Measurements from ENCODE around the gene CRNN.

Gene CRNN

DNA sequence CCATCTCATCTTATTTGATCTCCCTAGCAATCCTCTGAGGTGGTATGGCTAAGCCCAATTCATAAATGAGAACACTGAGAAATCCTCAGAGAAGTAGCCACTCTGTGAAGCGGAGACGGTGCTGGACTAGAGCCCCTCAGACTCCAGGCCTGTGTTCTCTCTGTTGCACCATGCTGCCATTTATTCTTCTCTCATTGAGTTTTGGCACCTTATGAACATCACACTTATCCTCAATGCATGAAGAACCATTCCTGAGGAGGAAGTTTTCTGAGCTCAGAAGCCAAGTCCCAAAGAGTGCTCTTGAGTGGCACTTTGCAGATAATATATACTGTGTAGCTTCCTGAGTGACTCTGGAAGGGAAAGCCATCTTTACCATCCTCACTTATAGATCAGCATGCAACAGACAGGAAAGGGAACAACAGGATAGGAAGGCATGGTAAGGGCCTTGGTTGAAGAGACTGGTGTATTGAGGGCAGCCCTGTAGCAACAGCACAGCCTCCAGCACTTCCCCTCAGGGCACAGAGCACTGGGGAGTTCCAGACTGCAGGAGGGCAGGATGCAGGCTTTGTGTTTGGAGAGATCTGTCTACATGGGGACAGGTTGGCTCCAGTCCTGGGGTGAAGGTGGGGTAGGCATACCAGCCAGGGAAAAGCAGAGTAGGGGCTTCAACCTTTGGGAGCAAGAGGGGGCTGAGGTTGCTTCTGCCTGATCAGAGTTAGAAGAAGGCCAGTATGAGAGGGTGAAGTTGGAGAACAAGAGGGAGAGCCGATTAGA is 1.6 kb upstream of the CRNN start:
- DNase-seq = no peak
- no peak overlapping the region for H3K56ac ChIP-seq (ENCODE audit: low read length)
- H3K4me3 ChIP-seq (ENCODE audit: low read length) = no peak overlapping the region
- no peak overlapping the region for H3K18ac ChIP-seq (ENCODE audit: low read length)
- no peak overlapping the region for H2AK5ac ChIP-seq (ENCODE audit: low read length)
- H3K27me3 ChIP-seq (ENCODE audit: insufficient read depth, low read length, poor library complexity) = no peaks in the 10 kb centered on the region
- no peaks in the 10 kb centered on the region for H3K36me3 ChIP-seq (ENCODE audit: control insufficient read depth, insufficient read depth, low read length)
- H2BK120ac ChIP-seq (ENCODE audit: low read depth, low read length) = no peak overlapping the region
- no CpG with 5 or more reads among the region's 3 CpGs for WGBS (ENCODE audit: extremely low coverage, insufficient coverage, low lambda C conversion rate)
- no peak overlapping the region for H4K5ac ChIP-seq (ENCODE audit: low read length)
- H3K79me2 ChIP-seq (ENCODE audit: control insufficient read depth, insufficient read depth, low read length) = no peaks in the 10 kb centered on the region
- no peak overlapping the region for H3K9ac ChIP-seq (ENCODE audit: low read length)
- H3K79me1 ChIP-seq (ENCODE audit: low read length) = no peaks in the 10 kb centered on the region
- H3K4me2 ChIP-seq (ENCODE audit: low read length) = no peak overlapping the region
- no peak overlapping the region for H3K4ac ChIP-seq (ENCODE audit: low read depth, low read length)
- no peak overlapping the region for H4K8ac ChIP-seq (ENCODE audit: low read depth, low read length)
- no peak overlapping the region for H2BK5ac ChIP-seq (ENCODE audit: low read length)
- H2BK15ac ChIP-seq (replicated peaks; ENCODE audit: low read depth) = no peak overlapping the region
- H3K27ac ChIP-seq (ENCODE audit: low read depth, low read length) = no peak overlapping the region
- no peak overlapping the region for H3K23ac ChIP-seq (ENCODE audit: low read length)
- no peaks in the 10 kb centered on the region for H3K4me1 ChIP-seq (ENCODE audit: control insufficient read depth, low read depth, low read length)

DNA sequence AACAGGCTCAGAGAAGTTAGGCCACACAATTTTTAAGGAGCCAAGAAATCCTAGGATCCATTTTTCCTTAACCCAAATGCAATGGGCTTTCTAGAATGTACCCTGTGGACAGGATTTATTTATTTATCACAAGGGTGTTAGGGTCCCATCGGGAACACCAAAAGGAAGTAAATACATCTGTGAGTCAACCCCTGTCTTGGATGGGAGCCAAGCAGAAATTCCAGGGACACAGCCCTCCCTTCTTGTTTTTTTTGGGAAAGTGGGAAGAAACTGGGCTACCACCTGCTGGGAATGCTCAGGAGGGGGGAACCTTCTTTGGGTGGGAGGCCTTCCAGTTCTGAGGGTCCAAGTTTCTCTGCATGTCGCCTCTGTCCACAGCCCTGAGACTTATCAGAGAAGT is 1.3 kb downstream of the CRNN start:
- Histone ChIP-seq H3K56ac (ENCODE audit: low read length) (no peak overlapping the region), H3K18ac (ENCODE audit: low read length) (no peak overlapping the region), H3K4me3 (ENCODE audit: low read length) (no peak overlapping the region), H2BK5ac (ENCODE audit: low read length) (no peak overlapping the region), H3K9ac (ENCODE audit: low read length) (no peak overlapping the region), H4K5ac (ENCODE audit: low read length) (no peak overlapping the region), H3K23ac (ENCODE audit: low read length) (no peak overlapping the region), H2BK120ac (ENCODE audit: low read depth, low read length) (no peak overlapping the region), H3K36me3 (ENCODE audit: control insufficient read depth, insufficient read depth, low read length) (no peaks in the 10 kb centered on the region), H2BK15ac (replicated peaks; ENCODE audit: low read depth) (no peak overlapping the region), H3K27ac (ENCODE audit: low read depth, low read length) (no peak overlapping the region), H3K79me1 (ENCODE audit: low read length) (no peaks in the 10 kb centered on the region), H3K4me2 (ENCODE audit: low read length) (no peak overlapping the region), H4K8ac (ENCODE audit: low read depth, low read length) (no peak overlapping the region), H3K27me3 (ENCODE audit: insufficient read depth, low read length, poor library complexity) (no peaks in the 10 kb centered on the region), H3K4ac (ENCODE audit: low read depth, low read length) (no peak overlapping the region), H3K4me1 (ENCODE audit: control insufficient read depth, low read depth, low read length) (no peaks in the 10 kb centered on the region), H2AK5ac (ENCODE audit: low read length) (no peak overlapping the region), H3K79me2 (ENCODE audit: control insufficient read depth, insufficient read depth, low read length) (no peaks in the 10 kb centered on the region)
- no peak for DNase-seq
- WGBS (ENCODE audit: extremely low coverage, insufficient coverage, low lambda C conversion rate) = no CpG with 5 or more reads among the region's 2 CpGs

DNA sequence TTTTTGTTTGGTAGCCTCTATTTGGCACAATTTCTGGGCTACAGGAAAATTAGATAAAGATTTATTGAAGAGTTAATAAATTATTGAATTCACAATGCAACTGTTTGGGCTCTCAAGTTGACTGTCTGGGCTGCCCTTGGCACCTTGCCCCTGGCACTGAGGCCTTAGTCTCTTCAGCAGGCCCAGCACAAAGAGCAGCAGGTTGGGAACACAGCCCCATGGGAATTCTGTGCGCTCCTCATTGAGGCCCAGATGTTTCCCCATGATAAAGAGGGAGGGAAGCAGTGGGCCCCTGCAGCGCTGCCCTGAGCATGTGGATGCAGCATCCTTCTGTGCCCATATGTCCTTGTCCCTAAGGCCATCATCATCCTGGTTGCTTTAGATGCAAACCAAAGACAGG is 2.9 kb downstream of the CRNN start:
- Histone ChIP-seq H3K27me3 (ENCODE audit: insufficient read depth, low read length, poor library complexity) (no peaks in the 10 kb centered on the region), H3K18ac (ENCODE audit: low read length) (no peak overlapping the region), H3K79me1 (ENCODE audit: low read length) (no peaks in the 10 kb centered on the region), H4K8ac (ENCODE audit: low read depth, low read length) (no peak overlapping the region), H3K4me2 (ENCODE audit: low read length) (no peak overlapping the region), H4K5ac (ENCODE audit: low read length) (no peak overlapping the region), H3K4ac (ENCODE audit: low read depth, low read length) (no peak overlapping the region), H2AK5ac (ENCODE audit: low read length) (no peak overlapping the region), H3K4me3 (ENCODE audit: low read length) (no peak overlapping the region), H3K9ac (ENCODE audit: low read length) (no peak overlapping the region), H2BK120ac (ENCODE audit: low read depth, low read length) (no peak overlapping the region), H3K23ac (ENCODE audit: low read length) (no peak overlapping the region), H3K56ac (ENCODE audit: low read length) (no peak overlapping the region), H3K4me1 (ENCODE audit: control insufficient read depth, low read depth, low read length) (no peaks in the 10 kb centered on the region), H2BK5ac (ENCODE audit: low read length) (no peak overlapping the region), H3K36me3 (ENCODE audit: control insufficient read depth, insufficient read depth, low read length) (no peaks in the 10 kb centered on the region), H2BK15ac (replicated peaks; ENCODE audit: low read depth) (no peak overlapping the region), H3K27ac (ENCODE audit: low read depth, low read length) (no peak overlapping the region), H3K79me2 (ENCODE audit: control insufficient read depth, insufficient read depth, low read length) (no peaks in the 10 kb centered on the region)
- no CpG with 5 or more reads among the region's 2 CpGs for WGBS (ENCODE audit: extremely low coverage, insufficient coverage, low lambda C conversion rate)
- no peak for DNase-seq

DNA sequence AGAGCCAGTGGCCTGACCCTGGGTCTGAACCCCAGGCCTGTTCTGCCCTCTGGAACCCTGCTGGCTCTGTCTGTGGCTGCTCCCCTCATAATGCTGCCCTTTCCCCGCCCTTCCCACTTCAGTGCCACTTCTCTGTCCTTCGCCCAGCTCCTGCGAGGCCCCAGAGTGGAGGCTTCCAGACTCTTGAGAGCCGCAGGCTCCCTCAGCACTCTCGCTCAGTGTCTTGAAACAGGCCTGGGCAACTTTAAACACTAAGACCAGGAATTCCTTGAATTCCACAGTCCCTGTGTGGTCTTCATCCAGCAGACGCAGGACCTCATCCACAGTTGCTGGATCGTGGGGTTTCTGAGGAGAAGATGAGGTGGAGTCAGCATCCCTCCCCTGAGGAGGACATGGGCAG is 3.5 kb downstream of the CRNN start:
- no peak overlapping the region for H3K18ac ChIP-seq (ENCODE audit: low read length)
- no peak overlapping the region for H3K9ac ChIP-seq (ENCODE audit: low read length)

DNA sequence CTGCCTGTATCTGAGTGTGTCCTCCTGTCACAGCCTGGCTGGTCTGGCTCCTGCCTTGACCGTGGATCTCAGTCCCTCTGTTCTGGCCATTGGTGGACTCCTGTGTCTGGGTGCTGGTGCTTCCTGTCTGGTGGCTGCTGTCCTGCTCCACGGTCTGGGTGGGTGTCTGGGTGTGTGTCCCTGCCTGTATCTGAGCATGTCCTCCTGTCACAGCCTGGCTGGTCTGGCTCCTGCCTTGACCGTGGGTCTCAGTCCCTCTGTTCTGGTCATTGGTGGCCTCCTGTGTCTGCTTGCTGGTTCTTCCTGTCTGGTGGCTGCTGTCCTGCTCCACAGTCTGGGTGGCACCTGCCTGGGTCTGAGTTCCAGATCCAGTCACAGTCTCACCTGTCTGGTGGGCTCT is 4.0 kb downstream of the CRNN start:
- Histone ChIP-seq H3K36me3 (ENCODE audit: control insufficient read depth, insufficient read depth, low read length) (no peaks in the 10 kb centered on the region), H4K5ac (ENCODE audit: low read length) (no peak overlapping the region), H3K79me1 (ENCODE audit: low read length) (no peaks in the 10 kb centered on the region), H2BK120ac (ENCODE audit: low read depth, low read length) (no peak overlapping the region), H3K27ac (ENCODE audit: low read depth, low read length) (no peak overlapping the region), H3K79me2 (ENCODE audit: control insufficient read depth, insufficient read depth, low read length) (no peaks in the 10 kb centered on the region), H2AK5ac (ENCODE audit: low read length) (no peak overlapping the region), H2BK15ac (replicated peaks; ENCODE audit: low read depth) (no peak overlapping the region), H2BK5ac (ENCODE audit: low read length) (no peak overlapping the region), H4K8ac (ENCODE audit: low read depth, low read length) (no peak overlapping the region), H3K4me3 (ENCODE audit: low read length) (no peak overlapping the region), H3K18ac (ENCODE audit: low read length) (no peak overlapping the region), H3K4me2 (ENCODE audit: low read length) (no peak overlapping the region), H3K56ac (ENCODE audit: low read length) (no peak overlapping the region), H3K9ac (ENCODE audit: low read length) (no peak overlapping the region), H3K4me1 (ENCODE audit: control insufficient read depth, low read depth, low read length) (no peaks in the 10 kb centered on the region), H3K23ac (ENCODE audit: low read length) (no peak overlapping the region), H3K4ac (ENCODE audit: low read depth, low read length) (no peak overlapping the region), H3K27me3 (ENCODE audit: insufficient read depth, low read length, poor library complexity) (no peaks in the 10 kb centered on the region)
- no CpG with 5 or more reads among the region's 3 CpGs for WGBS (ENCODE audit: extremely low coverage, insufficient coverage, low lambda C conversion rate)
- DNase-seq = no peak

More for the DNA sequence above, 3.5 kb downstream of the CRNN start:
- no peak overlapping the region for H3K23ac ChIP-seq (ENCODE audit: low read length)
- H3K4ac ChIP-seq (ENCODE audit: low read depth, low read length) = no peak overlapping the region
- no peak overlapping the region for H2AK5ac ChIP-seq (ENCODE audit: low read length)
- H3K79me2 ChIP-seq (ENCODE audit: control insufficient read depth, insufficient read depth, low read length) = no peaks in the 10 kb centered on the region
- no peak overlapping the region for H4K5ac ChIP-seq (ENCODE audit: low read length)
- no peaks in the 10 kb centered on the region for H3K36me3 ChIP-seq (ENCODE audit: control insufficient read depth, insufficient read depth, low read length)
- H3K56ac ChIP-seq (ENCODE audit: low read length) = no peak overlapping the region
- H3K4me2 ChIP-seq (ENCODE audit: low read length) = no peak overlapping the region
- no peak overlapping the region for H3K27ac ChIP-seq (ENCODE audit: low read depth, low read length)
- no peaks in the 10 kb centered on the region for H3K79me1 ChIP-seq (ENCODE audit: low read length)
- WGBS (ENCODE audit: extremely low coverage, insufficient coverage, low lambda C conversion rate) = no CpG with 5 or more reads among the region's 7 CpGs
- no peak overlapping the region for H4K8ac ChIP-seq (ENCODE audit: low read depth, low read length)
- no peak overlapping the region for H2BK5ac ChIP-seq (ENCODE audit: low read length)
- no peak for DNase-seq
- H2BK120ac ChIP-seq (ENCODE audit: low read depth, low read length) = no peak overlapping the region
- H3K4me3 ChIP-seq (ENCODE audit: low read length) = no peak overlapping the region
- no peak overlapping the region for H2BK15ac ChIP-seq (replicated peaks; ENCODE audit: low read depth)
- H3K27me3 ChIP-seq (ENCODE audit: insufficient read depth, low read length, poor library complexity) = no peaks in the 10 kb centered on the region
- no peaks in the 10 kb centered on the region for H3K4me1 ChIP-seq (ENCODE audit: control insufficient read depth, low read depth, low read length)

DNA sequence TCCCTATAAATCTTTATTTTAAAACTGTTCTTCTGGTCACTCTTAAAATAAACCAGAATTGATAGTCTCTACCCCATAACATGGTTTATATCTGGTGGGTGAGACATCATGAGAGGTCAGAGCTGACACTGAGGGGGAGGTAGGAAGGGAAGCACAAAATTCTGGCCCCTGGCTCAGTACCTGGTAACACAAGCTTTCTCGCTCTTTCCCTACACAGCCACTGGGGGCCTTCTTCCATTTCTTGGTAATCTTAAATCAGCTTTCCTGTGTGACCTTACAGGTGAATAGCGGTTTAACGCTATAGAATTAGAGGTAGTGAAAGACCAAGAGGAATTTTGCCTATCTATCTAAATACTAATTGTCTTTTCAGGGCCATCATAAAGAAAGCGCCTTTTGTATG is 5.4 kb downstream of the CRNN start:
- WGBS (ENCODE audit: extremely low coverage, insufficient coverage, low lambda C conversion rate) = no CpG with 5 or more reads among the region's 4 CpGs
- Histone ChIP-seq H2BK15ac (replicated peaks; ENCODE audit: low read depth) (no peak overlapping the region), H4K8ac (ENCODE audit: low read depth, low read length) (no peak overlapping the region), H2AK5ac (ENCODE audit: low read length) (no peak overlapping the region), H3K56ac (ENCODE audit: low read length) (no peak overlapping the region), H3K27me3 (ENCODE audit: insufficient read depth, low read length, poor library complexity) (no peaks in the 10 kb centered on the region), H3K79me1 (ENCODE audit: low read length) (no peaks in the 10 kb centered on the region), H3K79me2 (ENCODE audit: control insufficient read depth, insufficient read depth, low read length) (no peaks in the 10 kb centered on the region), H3K4me1 (ENCODE audit: control insufficient read depth, low read depth, low read length) (no peaks in the 10 kb centered on the region), H4K5ac (ENCODE audit: low read length) (no peak overlapping the region), H3K4me2 (ENCODE audit: low read length) (no peak overlapping the region), H3K36me3 (ENCODE audit: control insufficient read depth, insufficient read depth, low read length) (no peaks in the 10 kb centered on the region), H3K23ac (ENCODE audit: low read length) (no peak overlapping the region), H3K9ac (ENCODE audit: low read length) (no peak overlapping the region), H3K18ac (ENCODE audit: low read length) (no peak overlapping the region), H2BK5ac (ENCODE audit: low read length) (no peak overlapping the region), H3K4ac (ENCODE audit: low read depth, low read length) (no peak overlapping the region), H3K4me3 (ENCODE audit: low read length) (no peak overlapping the region), H2BK120ac (ENCODE audit: low read depth, low read length) (no peak overlapping the region), H3K27ac (ENCODE audit: low read depth, low read length) (no peak overlapping the region)
- DNase-seq = no peak
